Measurements from ENCODE around the gene NT5E.
"Not testable (repeated sequence)": the region's sequence is repeated elsewhere in the genome, so short reads cannot be mapped to it uniquely, and the experiment has no call there.

The NT5E gene
- 8.5 to 79.7 (median 25.0) reads per million in 4 experiments for total RNA-seq

DNA sequence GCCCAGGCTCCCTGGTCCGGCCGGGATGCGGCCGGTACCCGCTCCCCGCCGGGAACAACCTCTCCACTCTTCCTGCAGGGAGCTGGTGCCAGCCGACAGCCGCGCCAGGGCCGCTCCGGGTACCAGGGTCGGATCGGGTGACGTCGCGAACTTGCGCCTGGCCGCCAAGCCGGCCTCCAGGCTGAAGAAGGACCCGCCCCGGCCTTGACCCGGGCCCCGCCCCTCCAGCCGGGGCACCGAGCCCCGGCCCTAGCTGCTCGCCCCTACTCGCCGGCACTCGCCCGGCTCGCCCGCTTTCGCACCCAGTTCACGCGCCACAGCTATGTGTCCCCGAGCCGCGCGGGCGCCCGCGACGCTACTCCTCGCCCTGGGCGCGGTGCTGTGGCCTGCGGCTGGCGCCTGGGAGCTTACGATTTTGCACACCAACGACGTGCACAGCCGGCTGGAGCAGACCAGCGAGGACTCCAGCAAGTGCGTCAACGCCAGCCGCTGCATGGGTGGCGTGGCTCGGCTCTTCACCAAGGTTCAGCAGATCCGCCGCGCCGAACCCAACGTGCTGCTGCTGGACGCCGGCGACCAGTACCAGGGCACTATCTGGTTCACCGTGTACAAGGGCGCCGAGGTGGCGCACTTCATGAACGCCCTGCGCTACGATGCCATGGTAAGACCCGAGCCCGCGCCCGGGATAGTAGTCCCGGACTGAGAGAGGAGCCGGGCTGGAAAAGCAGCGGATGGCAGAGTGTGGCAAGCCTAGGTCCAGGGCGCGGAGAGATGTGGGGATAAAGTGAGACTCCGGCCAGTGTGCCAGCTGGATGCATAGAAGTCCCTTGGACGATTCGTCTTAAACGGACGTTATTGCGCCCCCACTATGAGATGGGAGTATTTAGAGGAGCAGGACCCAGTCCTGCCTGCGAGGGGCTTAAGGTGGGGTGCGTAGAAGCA, at the start of gene NT5E:
Gene NT5E, plus strand, starts transcription at position 266 of the 942 bp plus-strand sequence. Its CDS starts 57 bp downstream, at position 323.
- DNase-seq = peak; percentile 30

GRCh38 chr6:85400331-85400730, 49.6 kb upstream of the NT5E start:
- no peak for DNase-seq

DNA sequence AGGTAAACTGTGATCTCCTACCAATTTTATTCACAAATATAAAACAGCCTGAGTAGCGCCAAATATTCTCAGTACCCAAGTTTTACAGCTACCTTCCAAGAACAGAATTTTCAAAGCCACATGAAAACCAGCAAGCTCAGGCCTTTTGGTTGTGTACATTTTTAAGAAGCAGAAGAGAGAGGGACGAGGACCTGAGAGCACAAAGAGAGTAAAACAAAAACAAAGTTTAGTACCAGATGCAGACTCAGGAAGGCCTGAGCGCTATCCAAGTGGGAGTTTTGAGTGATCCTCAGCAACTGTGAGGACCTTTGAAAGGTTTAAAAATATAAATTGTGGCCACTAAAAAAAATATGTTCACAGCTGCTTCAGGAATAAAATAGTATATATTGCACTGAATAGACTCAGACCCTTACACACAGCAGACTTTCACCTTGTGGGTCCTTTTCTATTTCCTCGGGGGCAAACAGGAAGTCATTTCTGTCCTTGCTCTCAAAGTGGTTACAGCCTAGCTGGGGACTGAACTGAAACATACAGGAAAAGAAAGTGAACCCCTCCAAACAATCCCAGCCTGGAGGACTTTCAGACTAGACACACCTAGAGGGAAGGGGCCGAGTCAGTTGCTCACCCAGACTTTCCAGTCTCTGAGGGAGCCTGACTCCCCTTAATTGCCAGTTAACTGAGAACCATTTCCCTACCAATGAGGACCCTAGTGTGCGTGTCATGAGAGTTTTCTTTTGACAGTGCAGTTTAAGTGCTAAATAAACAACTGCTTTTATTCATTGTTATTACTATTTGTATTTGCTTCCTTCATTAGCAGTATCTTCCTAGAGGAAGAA, 48.5 kb upstream of the NT5E start:
- no peak for DNase-seq

- no peak for DNase-seq
These were observed 47.8 kb upstream of the NT5E start for GRCh38 chr6:85402071-85402470.

DNA sequence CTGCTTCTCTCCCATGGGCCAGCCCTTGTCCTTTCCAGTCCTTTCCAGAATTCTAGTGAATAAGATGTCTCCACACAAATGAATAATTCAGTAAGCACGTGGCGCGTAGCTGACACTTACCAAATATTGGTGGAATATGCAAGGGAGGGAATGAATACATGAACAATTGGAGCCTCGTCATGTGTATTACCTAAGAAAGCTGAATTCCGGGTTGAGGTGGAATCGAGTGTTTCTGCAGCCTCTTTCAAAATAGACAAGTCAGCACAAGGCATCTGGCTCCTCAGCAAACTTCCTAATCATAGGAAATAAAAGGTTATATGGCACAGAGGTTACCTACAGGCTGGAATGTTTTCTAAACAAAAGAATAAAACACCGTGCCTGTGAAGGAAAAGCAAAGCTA, 47.0 kb upstream of the NT5E start:
- no peak for DNase-seq

GRCh38 chr6:85403331-85404015, 46.4 kb upstream of the NT5E start:
- DNase-seq = no peak

- DNase-seq = not testable (repeated sequence)
These were observed 45.8 kb upstream of the NT5E start for GRCh38 chr6:85404016-85404563.

DNA sequence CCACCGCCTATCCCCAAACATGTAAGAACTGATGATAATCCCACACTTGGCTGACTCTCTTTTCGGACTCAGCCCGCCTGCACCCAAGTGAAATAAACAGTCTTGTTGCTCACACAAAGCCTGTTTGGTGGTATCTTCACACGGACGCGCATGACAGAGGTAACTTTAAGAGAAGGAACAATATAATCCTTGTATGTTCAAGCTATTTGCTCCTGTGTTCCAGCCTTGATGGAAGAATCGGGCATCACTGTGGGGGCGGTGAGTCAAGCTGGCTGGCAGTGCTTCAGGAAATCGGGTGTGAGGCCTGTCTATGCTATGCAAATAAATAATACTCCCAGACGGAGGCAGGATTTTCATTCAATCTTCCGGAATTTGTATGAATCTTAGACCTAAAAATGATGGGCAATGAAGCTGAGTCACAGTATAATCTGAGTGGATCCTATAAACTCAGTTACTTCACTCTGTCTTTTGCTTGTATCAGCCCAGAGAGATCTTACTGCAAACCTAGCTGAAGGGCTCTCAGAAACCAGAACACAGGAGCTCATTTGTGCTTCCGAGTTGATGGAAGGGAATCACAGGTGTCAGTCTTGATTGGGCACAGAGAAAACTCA, 45.2 kb upstream of the NT5E start:
- DNase-seq = no peak

DNA sequence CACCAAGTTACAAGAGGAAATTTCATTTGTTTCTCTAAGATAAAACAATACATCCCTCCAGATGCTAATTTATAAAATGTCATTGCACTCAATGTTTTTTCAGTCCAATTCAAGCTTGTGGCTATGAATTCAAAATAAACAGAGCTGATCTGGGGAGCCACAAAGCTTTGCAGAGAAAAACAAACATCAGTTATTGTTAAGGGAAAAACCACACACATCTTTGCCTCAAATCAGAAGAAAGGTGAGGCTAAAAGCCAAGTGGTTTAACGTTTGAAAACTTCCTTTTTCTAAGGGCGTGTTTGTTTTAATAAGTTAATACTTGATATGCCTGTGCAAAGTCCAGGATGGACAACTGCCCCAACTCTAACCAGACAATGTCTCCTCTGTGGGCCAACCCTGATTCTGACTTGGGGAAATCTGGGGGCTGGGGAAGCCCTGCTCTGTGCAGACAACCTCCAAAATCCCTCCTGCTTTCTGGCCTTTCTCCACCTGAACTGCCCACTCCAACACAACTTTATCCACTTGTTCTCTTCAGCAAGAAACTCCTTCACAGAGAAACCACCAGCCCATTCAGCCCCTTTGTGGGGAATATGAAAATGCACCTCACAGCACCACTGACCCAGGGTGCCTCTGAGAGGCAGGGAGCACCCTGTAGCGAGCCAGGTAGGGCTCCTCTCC, 44.6 kb upstream of the NT5E start:
- no peak for DNase-seq

DNA sequence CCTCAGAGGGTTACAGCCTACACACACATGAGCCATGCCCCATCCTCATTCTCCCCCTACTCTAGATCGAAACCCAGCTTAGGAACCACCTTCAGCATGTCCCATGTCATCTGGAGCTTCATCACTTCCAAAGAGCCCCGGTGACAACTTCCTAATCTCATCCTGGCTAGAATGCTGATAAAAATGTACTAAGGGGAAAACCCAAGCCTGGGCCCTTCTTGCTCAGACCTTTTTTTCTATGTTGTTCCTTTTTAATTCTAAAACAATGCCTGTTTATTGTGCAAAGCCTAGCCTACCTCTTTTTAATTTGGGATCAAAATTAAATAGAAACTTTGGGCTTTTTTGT, 44.1 kb upstream of the NT5E start:
- no peak for DNase-seq

DNA sequence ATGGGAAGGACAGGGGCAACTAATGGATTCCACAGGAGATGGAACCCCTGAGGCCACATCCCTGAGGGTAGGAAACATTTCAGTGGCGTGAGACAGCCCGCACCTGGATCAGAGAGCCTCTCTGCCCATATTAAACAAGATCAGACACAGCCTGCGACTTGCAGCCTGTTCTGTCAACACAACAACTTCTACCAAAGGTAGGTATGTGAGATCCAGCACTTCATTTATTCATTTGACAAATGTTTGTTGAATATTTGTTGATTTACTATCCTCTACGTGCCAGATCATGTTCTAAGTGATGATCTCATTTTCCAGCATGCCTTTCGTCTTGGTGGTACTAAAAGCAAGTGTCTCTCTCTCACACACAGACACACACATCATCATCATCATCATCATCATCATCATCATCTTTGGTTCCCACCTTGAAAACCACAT, 43.2 kb upstream of the NT5E start:
- DNase-seq = no peak

DNA sequence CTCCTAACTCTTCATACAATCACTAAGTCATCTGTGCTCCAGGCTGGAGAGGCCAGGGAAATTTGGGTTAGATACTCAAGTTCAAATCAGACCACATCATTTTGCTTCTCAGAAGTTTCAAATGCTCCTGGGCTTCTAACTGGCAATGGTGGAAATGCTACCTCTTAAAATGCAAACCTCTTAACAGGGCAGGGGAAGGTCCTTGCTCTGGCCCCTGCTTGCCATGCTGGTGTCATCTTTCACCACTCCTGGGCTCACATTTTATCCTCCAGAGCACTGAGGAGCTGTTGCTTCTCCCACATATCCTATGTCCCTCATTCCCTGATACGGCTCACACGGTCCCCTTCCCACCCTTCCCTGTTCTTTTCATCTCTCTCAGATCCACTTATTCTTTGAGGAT, 41.8 kb upstream of the NT5E start:
- no peak for DNase-seq

DNA sequence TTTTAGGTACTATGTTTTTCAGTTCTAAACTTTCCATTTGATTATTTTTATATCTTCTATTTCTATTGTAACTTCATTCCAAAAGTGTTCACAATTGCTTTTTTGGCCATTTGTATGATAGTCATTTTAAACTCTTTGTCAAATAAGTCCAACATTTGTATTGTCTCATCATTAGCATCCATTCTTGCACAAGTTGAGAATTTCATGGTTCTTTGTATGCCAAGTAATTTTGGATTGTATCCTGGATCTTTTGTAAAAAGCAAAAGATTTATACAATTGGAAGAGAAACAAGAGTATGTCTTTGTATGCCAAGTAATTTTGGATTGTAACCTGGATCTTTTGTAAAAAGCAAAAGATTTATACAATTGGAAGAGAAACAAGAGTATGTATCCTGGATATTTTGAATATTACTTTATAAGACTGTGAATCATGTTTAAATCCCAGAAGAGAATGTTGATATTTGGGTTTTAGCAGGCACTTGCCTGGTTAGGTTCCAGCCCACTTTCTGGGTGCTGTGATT, 36.9 kb upstream of the NT5E start:
- DNase-seq = no peak

DNA sequence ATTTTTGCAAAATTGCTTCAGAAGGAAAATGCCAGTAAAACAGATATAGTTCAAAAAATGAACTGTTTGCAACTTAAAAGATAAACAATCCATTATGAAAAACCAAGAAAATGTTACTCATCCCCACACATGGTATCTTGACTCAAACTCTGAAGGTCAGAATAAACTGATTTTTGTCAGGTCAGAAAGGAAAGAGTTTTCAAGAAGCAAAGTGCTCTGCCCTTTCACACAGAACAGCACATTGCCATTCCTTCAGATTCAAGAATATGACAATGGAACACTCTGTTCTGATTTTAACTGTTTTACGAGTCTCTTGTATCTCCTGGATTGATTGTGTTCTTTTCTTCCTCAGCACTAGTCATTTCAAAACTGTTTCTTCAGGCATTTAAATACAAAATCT, 33.8 kb upstream of the NT5E start:
- DNase-seq = no peak

DNA sequence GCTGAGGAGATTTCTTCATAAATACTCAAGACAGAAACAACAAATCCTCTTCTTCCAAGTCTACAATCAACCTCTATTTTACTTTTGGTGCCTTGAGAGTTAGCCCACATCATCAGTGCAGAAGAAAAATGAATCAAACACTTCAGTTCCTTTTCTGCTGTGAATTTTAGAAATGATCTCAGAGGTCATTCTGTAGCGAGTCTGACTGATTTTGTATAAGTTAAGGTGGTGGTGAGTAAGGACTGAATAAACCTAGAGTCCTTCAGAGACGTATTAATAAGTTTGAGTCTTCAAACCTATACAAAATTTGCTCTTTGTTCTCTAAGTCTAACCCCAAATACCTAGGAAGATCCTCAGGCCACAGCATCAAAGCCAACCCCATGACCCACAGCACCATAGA, 33.1 kb upstream of the NT5E start:
- DNase-seq = no peak

- DNase-seq = no peak
These were observed 32.5 kb upstream of the NT5E start for GRCh38 chr6:85417336-85417735.

GRCh38 chr6:85418059-85418458, 31.8 kb upstream of the NT5E start:
- no peak for DNase-seq

DNA sequence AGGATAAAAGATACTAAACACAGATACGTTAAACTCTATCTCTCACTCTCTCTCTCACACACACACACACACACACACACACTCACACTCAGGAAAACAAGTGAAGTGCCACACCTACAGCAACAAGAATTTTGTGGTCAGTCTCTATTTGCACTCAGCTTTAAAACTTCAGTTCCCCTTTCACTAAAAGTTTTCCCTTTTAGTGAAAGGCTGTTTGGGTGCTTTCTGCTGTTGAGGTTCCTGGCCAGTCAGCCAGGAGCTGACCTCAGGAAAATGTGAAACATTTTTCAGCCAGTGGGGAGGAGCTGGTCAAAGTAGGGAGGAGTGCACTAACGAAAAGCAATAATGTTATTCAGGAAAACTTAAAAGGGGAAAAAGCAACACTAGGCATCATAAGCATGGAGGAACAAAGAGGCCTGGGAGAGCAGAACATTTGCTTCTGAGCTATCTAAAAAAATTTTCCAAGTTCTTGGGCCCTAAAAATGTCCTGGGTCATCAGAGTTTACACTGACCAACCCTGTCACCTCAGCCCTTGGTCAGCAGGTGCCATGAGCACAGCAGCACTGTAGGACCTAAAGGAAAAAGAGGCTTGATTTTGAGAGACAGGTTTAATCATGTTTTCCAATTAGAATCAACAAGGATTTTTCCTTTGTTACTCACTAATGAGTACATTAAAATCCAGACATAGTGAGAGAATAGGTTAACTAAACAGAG, 30.7 kb upstream of the NT5E start:
- DNase-seq = no peak

- no peak for DNase-seq
These were observed 29.3 kb upstream of the NT5E start for GRCh38 chr6:85420551-85420950.

GRCh38 chr6:85421181-85421580, 28.7 kb upstream of the NT5E start:
- DNase-seq = no peak

DNA sequence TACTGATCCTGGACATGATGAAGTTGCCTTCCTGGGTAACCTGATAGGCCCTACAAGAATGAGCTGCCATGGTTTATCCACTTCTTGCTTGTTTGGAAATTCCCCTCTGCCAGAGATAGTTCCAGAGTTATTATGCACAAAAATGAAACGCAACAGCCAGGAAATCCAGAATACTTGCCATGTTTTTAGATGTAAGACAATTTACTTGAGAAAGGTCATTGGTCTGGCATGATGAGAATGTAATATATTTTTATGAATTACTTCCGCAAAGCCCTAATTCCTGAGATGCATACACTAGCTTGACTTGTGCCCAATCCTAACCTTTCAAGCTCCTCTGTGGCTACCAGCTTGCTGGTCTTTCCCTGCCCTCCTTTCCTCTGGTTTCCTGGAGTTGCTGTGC, 27.9 kb upstream of the NT5E start:
- no peak for DNase-seq
